Uterus (tissue), 2 donors: ENCODE data around the gene HOXC12.

Source experiments
- POLR2A ChIP-seq, 2 donors: fragments of 450-650 bp; IDR thresholded peaks; one replicate each; pipeline ENCODE4 v1.6.1; 2016; ENCODE audit warnings: antibody characterized with exemption in 2 of 2, mild to moderate bottlenecking in 1 of 2, moderate library complexity in 1 of 2
- TF ChIP-seq, protein P1 (sequence below), 4 experiments: fragments of 200-600 bp in 2 of 4; fragments of 450-650 bp in 2 of 4; sonication (generic) in 2 of 4; IDR thresholded peaks; one replicate each; pipeline ENCODE4 v1.5.1; 2016 to 2019; ENCODE audit warnings: antibody characterized with exemption in 4 of 4, mild to moderate bottlenecking in 2 of 4, moderate library complexity in 1 of 4

DNA sequence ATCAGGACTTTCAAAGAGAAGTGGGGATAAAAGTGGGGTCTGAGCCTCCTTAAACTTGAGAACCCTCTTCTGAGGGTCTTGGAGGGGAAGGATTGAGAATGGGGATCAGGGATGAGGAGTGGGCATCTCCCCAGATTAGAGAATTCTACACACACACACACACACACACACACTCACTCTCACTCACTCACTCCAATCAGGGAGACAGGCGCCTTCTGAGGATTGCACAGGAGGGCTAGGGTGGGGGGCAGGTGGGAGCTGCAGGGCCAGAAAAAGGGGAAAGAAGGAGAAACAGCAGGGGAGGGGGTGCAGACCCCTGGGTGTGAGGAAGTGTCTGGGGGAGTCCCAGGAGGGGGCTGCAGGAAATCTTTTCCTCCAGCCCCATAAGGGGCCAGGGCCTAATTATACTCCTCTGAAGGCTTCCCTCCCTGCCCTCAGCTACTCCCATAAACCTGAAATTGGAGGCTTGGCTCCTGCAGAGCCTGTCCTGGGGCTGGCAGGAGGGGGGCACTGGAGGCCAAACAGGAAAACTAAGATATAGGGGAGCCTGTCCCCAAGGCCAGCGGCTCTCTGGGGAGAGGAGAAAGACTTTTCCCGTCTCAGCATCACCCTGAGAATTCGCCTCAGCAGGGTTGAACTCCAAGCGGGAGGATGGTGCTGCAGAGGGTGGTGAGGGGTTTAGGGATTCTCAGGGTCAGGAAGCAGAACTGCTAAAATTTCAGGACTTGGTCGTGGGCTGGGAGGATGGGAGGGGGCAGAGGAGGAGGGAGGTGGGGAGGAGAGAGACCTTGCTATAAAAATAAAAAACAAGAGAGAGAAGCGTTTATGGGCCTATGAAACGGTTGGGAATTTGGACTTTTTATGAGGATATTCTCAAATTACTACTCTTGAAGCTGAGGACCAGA is 46.8 kb downstream of the HOXC12 start:
- TF ChIP-seq, protein P1, sequence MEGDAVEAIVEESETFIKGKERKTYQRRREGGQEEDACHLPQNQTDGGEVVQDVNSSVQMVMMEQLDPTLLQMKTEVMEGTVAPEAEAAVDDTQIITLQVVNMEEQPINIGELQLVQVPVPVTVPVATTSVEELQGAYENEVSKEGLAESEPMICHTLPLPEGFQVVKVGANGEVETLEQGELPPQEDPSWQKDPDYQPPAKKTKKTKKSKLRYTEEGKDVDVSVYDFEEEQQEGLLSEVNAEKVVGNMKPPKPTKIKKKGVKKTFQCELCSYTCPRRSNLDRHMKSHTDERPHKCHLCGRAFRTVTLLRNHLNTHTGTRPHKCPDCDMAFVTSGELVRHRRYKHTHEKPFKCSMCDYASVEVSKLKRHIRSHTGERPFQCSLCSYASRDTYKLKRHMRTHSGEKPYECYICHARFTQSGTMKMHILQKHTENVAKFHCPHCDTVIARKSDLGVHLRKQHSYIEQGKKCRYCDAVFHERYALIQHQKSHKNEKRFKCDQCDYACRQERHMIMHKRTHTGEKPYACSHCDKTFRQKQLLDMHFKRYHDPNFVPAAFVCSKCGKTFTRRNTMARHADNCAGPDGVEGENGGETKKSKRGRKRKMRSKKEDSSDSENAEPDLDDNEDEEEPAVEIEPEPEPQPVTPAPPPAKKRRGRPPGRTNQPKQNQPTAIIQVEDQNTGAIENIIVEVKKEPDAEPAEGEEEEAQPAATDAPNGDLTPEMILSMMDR (IDR thresholded peaks at IDR 0.05): no peak
- no peak for TF ChIP-seq POLR2A (IDR thresholded peaks at IDR 0.05)
